H9 (cell line): ENCODE measurements around the gene BEND7. TPM values are rescaled to one million over a fixed set of nuclear protein-coding genes. Genes with fewer than 3 reads are reported as not detected.

ENCODE experiments used
- DNase-seq: peaks from one replicate; pipeline ENCODE4 v3.0.0-alpha.2; 2017
- H2AFZ ChIP-seq: one replicate; pipeline ENCODE4 v1.6.1; 2013; ENCODE audit warnings: mild to moderate bottlenecking, low read length, control low read depth, moderate library complexity
- H2AK5ac ChIP-seq: 2 replicates; pipeline ENCODE4 v1.6.1; 2013; ENCODE audit warnings: low read length, control low read depth, mixed read lengths; ENCODE audit not compliant: insufficient read length
- H2BK120ac ChIP-seq: one replicate; pipeline ENCODE4 v1.6.1; 2013; ENCODE audit warnings: low read depth, mild to moderate bottlenecking, low read length, control low read depth, inconsistent platforms; ENCODE audit not compliant: poor library complexity, severe bottlenecking
- H2BK12ac ChIP-seq: 2 replicates; pipeline ENCODE4 v1.6.1; 2013; ENCODE audit warnings: low read length, control low read depth, mixed read lengths, low read depth; ENCODE audit not compliant: insufficient read length
- H2BK15ac ChIP-seq: 2 replicates; pipeline ENCODE4 v1.6.1; 2013; ENCODE audit warnings: low read depth, low read length, control low read depth
- H2BK20ac ChIP-seq: one replicate; pipeline ENCODE4 v1.6.1; 2013; ENCODE audit warnings: low read depth, mild to moderate bottlenecking, low read length, control low read depth, inconsistent platforms; ENCODE audit not compliant: poor library complexity, severe bottlenecking
- H2BK5ac ChIP-seq: 2 replicates; pipeline ENCODE4 v1.6.1; 2013; ENCODE audit warnings: low read length, control low read depth, mixed read lengths; ENCODE audit not compliant: insufficient read length
- H3K14ac ChIP-seq: 2 replicates; pipeline ENCODE4 v1.6.1; 2013; ENCODE audit warnings: low read length, control low read depth; ENCODE audit not compliant: insufficient read depth
- H3K18ac ChIP-seq: 2 replicates; pipeline ENCODE4 v1.6.1; 2013; ENCODE audit warnings: low read depth, mild to moderate bottlenecking, mixed read lengths, low read length, control low read depth; ENCODE audit not compliant: insufficient read length
- H3K23ac ChIP-seq: 2 replicates; pipeline ENCODE4 v1.6.1; 2013; ENCODE audit warnings: low read length, control low read depth, mixed read lengths, low read depth; ENCODE audit not compliant: insufficient read length
- H3K23me2 ChIP-seq: 2 replicates; pipeline ENCODE4 v1.6.1; 2013; ENCODE audit warnings: low read depth, mild to moderate bottlenecking, mixed read lengths, low read length, control low read depth; ENCODE audit not compliant: insufficient read length, poor library complexity, severe bottlenecking
- H3K27ac ChIP-seq: 2 replicates; pipeline ENCODE4 v1.5.1; 2013; ENCODE audit warnings: low read length, control low read depth, mixed read lengths, low read depth; ENCODE audit not compliant: insufficient read length
- H3K27me3 ChIP-seq: 2 replicates; pipeline ENCODE4 v1.6.1; 2013; ENCODE audit warnings: low read length, control low read depth, inconsistent platforms; ENCODE audit not compliant: insufficient read depth
- H3K4ac ChIP-seq: 2 replicates; pipeline ENCODE4 v1.6.1; 2013; ENCODE audit warnings: low read depth, mild to moderate bottlenecking, control low read depth, inconsistent platforms, low read length, moderate library complexity
- H3K4me1 ChIP-seq: 2 replicates; pipeline ENCODE4 v1.6.1; 2013; ENCODE audit warnings: low read length, control low read depth, inconsistent platforms; ENCODE audit not compliant: insufficient read depth
- H3K4me2 ChIP-seq: 2 replicates; pipeline ENCODE4 v1.6.1; 2013; ENCODE audit warnings: low read length, control low read depth, mixed read lengths; ENCODE audit not compliant: insufficient read length, insufficient read depth
- H3K56ac ChIP-seq: 2 replicates; pipeline ENCODE4 v1.6.1; 2013; ENCODE audit warnings: low read depth, mild to moderate bottlenecking, mixed read lengths, low read length, control low read depth; ENCODE audit not compliant: insufficient read length
- H3K79me1 ChIP-seq: 2 replicates; pipeline ENCODE4 v1.6.1; 2013; ENCODE audit warnings: low read depth, mild to moderate bottlenecking, moderate library complexity, low read length, control low read depth, inconsistent platforms; ENCODE audit not compliant: insufficient read depth, poor library complexity, severe bottlenecking
- H3K79me2 ChIP-seq: 2 replicates; pipeline ENCODE4 v1.6.1; 2013; ENCODE audit warnings: low read length, control low read depth, inconsistent platforms; ENCODE audit not compliant: insufficient read depth
- H3K9ac ChIP-seq: 2 replicates; pipeline ENCODE4 v1.6.1; 2013; ENCODE audit warnings: low read length, control low read depth, mixed read lengths; ENCODE audit not compliant: insufficient read length; ENCODE audit errors: extremely low read depth
- H3K9me3 ChIP-seq: one replicate; pipeline ENCODE4 v1.6.1; 2013; ENCODE audit warnings: low read depth, low read length, inconsistent platforms; ENCODE audit not compliant: control insufficient read depth
- H3T11ph ChIP-seq: one replicate; pipeline ENCODE4 v1.6.1; 2013; ENCODE audit warnings: mild to moderate bottlenecking, low read length, control low read depth, inconsistent platforms
- H4K20me1 ChIP-seq: one replicate; pipeline ENCODE4 v1.6.1; 2013; ENCODE audit not compliant: control insufficient read depth, insufficient read length, insufficient read depth
- H4K5ac ChIP-seq: 2 replicates; pipeline ENCODE4 v1.6.1; 2013; ENCODE audit warnings: low read depth, mild to moderate bottlenecking, mixed read lengths, low read length, control low read depth; ENCODE audit not compliant: insufficient read length
- H4K8ac ChIP-seq: replicated peaks from 2 replicates; pipeline ENCODE4 v1.6.1; 2013; ENCODE audit warnings: low read length, control low read depth, mixed read lengths, low read depth; ENCODE audit not compliant: insufficient read length
- H4K91ac ChIP-seq: 2 replicates; pipeline ENCODE4 v1.6.1; 2013; ENCODE audit warnings: low read depth, mild to moderate bottlenecking, moderate library complexity, mixed read lengths, low read length, control low read depth; ENCODE audit not compliant: insufficient read length
- H3K27ac Mint-ChIP-seq, 3 experiments: 2 replicates in 2 of 3; 3 replicates in 1 of 3; pipeline ENCODE4 v1.8.0; 2020 to 2021; ENCODE audit warnings: mixed read lengths in 3 of 3, mild to moderate bottlenecking in 1 of 3, moderate library complexity in 1 of 3
- H3K27me3 Mint-ChIP-seq: 2 replicates; pipeline ENCODE4 v1.8.0; 2021; ENCODE audit warnings: low read depth, mild to moderate bottlenecking, moderate library complexity, mixed read lengths
- H3K36me3 Mint-ChIP-seq, 3 experiments: 2 replicates in 2 of 3; 3 replicates in 1 of 3; pipeline ENCODE4 v1.8.0; 2020 to 2021; ENCODE audit warnings: low read depth in 3 of 3, mixed read lengths in 3 of 3; ENCODE audit not compliant: insufficient read depth in 1 of 3
- H3K4me1 Mint-ChIP-seq, 2 experiments: 2 replicates each; pipeline ENCODE4 v1.8.0; 2020; ENCODE audit warnings: mixed read lengths in 2 of 2
- H3K4me3 Mint-ChIP-seq, 2 experiments: 2 replicates in 1 of 2; 3 replicates in 1 of 2; pipeline ENCODE4 v1.8.0; 2020 to 2021; ENCODE audit warnings: mild to moderate bottlenecking in 2 of 2, mixed read lengths in 2 of 2, moderate library complexity in 1 of 2
- H3K9me3 Mint-ChIP-seq, 2 experiments: 2 replicates in 1 of 2; 3 replicates in 1 of 2; pipeline ENCODE4 v1.8.0; 2020; ENCODE audit warnings: mild to moderate bottlenecking in 2 of 2, mixed read lengths in 2 of 2, moderate library complexity in 1 of 2
- WGBS: extraction: QIAGEN DNeasy Blood & Tissue Kit; methylation state at CpG from one replicate; pipeline ENCODE4 v1.1.7; 2013; ENCODE audit warnings: missing lambda C conversion rate, low lambda C conversion rate, mixed read lengths; ENCODE audit not compliant: insufficient read length; ENCODE audit errors: extremely low coverage; 5-methylcytosine and 5-hydroxymethylcytosine counted together
- total RNA-seq: library from RNA; stranded (reverse); gene quantifications from 2 replicates; pipeline ENCODE4 v1.2.1, GENCODE V29; 2021
- TF ChIP-seq, protein P1 (sequence below): fragments of 200-600 bp; sonication (generic); conservative IDR thresholded peaks from 3 replicates; pipeline ENCODE4 v1.8.0; 2021; ENCODE audit warnings: antibody characterized with exemption, mild to moderate bottlenecking

The BEND7 gene
- total RNA-seq, 1 experiment from 2014 or later = 17.7 TPM

- Mint-ChIP-seq H3K4me3 (no peak overlapping the region), H3K9me3 (peaks cover 5 to 7% of the 10 kb centered on the region in 2 experiments; a peak in 2 of 5 replicates), H3K27ac (peak overlapping the region in 1 of 3 experiments; percentile 13; a peak in 1 of 7 replicates), H3K36me3 (peaks cover 0 to 6% (median 5%) of the 10 kb centered on the region in 3 experiments; a peak in 5 of 7 replicates), H3K4me1 (peaks cover 14 to 15% of the 10 kb centered on the region in 2 experiments), H3K27me3 (no peaks in the 10 kb centered on the region; the same call in 1 of the 2 replicates)
- Histone ChIP-seq H3T11ph (no peak overlapping the region), H3K23ac (no peak overlapping the region), H2BK120ac (no peak overlapping the region), H2BK5ac (no peak overlapping the region), H2BK15ac (no peak overlapping the region), H3K4me2 (no peak overlapping the region), H2AFZ (no peak overlapping the region), H3K23me2 (no peaks in the 10 kb centered on the region), H2BK20ac (no peak overlapping the region), H3K4me1 (no peaks in the 10 kb centered on the region), H3K18ac (no peak overlapping the region), H3K9me3 (no peaks in the 10 kb centered on the region), H4K20me1 (no peaks in the 10 kb centered on the region), H3K56ac (no peak overlapping the region), H3K14ac (no peak overlapping the region), H3K9ac (no peak overlapping the region), H2BK12ac (no peak overlapping the region), H3K27me3 (no peaks in the 10 kb centered on the region), H4K5ac (no peak overlapping the region), H3K4ac (no peak overlapping the region), H4K8ac (no peak overlapping the region), H4K91ac (no peak overlapping the region), H2AK5ac (no peak overlapping the region), H3K79me2 (no peaks in the 10 kb centered on the region), H3K27ac (no peak overlapping the region), H3K79me1 (no peaks in the 10 kb centered on the region)
- TF ChIP-seq, protein P1, sequence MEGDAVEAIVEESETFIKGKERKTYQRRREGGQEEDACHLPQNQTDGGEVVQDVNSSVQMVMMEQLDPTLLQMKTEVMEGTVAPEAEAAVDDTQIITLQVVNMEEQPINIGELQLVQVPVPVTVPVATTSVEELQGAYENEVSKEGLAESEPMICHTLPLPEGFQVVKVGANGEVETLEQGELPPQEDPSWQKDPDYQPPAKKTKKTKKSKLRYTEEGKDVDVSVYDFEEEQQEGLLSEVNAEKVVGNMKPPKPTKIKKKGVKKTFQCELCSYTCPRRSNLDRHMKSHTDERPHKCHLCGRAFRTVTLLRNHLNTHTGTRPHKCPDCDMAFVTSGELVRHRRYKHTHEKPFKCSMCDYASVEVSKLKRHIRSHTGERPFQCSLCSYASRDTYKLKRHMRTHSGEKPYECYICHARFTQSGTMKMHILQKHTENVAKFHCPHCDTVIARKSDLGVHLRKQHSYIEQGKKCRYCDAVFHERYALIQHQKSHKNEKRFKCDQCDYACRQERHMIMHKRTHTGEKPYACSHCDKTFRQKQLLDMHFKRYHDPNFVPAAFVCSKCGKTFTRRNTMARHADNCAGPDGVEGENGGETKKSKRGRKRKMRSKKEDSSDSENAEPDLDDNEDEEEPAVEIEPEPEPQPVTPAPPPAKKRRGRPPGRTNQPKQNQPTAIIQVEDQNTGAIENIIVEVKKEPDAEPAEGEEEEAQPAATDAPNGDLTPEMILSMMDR = no peak
- no peak for DNase-seq
- WGBS = no CpG with 5 or more reads among the region's 13 CpGs
Measured at GRCh38 chr10:13457958-13458686, 70.7 kb downstream of the BEND7 start.
